Activated T-cell treated with anti-CD3 and anti-CD28 coated beads, Interleukin-2, amount 50 U/mL, for 24 hours (primary cell): Measurements from ENCODE around the gene RSAD1.

Source experiments
- DNase-seq: peaks from one replicate; pipeline ENCODE4 v3.0.0-alpha.2; 2020
- H3K27ac Mint-ChIP-seq: 2 replicates; pipeline ENCODE4 v1.8.0; 2020; ENCODE audit warnings: mild to moderate bottlenecking, mixed read lengths
- H3K27me3 Mint-ChIP-seq: 2 replicates; pipeline ENCODE4 v1.8.0; 2020; ENCODE audit warnings: mixed read lengths
- H3K36me3 Mint-ChIP-seq: 2 replicates; pipeline ENCODE4 v1.8.0; 2020; ENCODE audit warnings: low read depth, mixed read lengths
- H3K4me1 Mint-ChIP-seq: 2 replicates; pipeline ENCODE4 v1.8.0; 2020; ENCODE audit warnings: low read depth, mixed read lengths
- H3K4me3 Mint-ChIP-seq: 2 replicates; pipeline ENCODE4 v1.8.0; 2020; ENCODE audit warnings: mild to moderate bottlenecking, moderate library complexity, mixed read lengths
- H3K9me3 Mint-ChIP-seq: 2 replicates; pipeline ENCODE4 v1.8.0; 2020; ENCODE audit warnings: mixed read lengths

RSAD1 gene

GRCh38 chr17:50487213-50488096 lies 8.8 kb downstream of the RSAD1 start:
- H3K4me3 Mint-ChIP-seq, result no peak overlapping the region
- peaks cover 52% of the 10 kb centered on the region for H3K36me3 Mint-ChIP-seq
- no peak for DNase-seq
- peak overlapping the region; percentile 63 for H3K27ac Mint-ChIP-seq
- no peaks in the 10 kb centered on the region for H3K27me3 Mint-ChIP-seq
- peaks cover 16% of the 10 kb centered on the region for H3K4me1 Mint-ChIP-seq
- no peaks in the 10 kb centered on the region for H3K9me3 Mint-ChIP-seq

GRCh38 chr17:50488880-50489279 lies 10.2 kb downstream of the RSAD1 start:
- Mint-ChIP-seq H3K9me3 (no peaks in the 10 kb centered on the region), H3K4me1 (peaks cover 12% of the 10 kb centered on the region), H3K27me3 (no peaks in the 10 kb centered on the region), H3K4me3 (no peak overlapping the region), H3K27ac (no peak overlapping the region), H3K36me3 (peaks cover 37% of the 10 kb centered on the region)
- no peak for DNase-seq

- peaks cover 11% of the 10 kb centered on the region for H3K36me3 Mint-ChIP-seq
- DNase-seq, result no peak
- H3K4me1 Mint-ChIP-seq, result peaks cover 12% of the 10 kb centered on the region
- H3K27ac Mint-ChIP-seq, result no peak overlapping the region
- no peaks in the 10 kb centered on the region for H3K9me3 Mint-ChIP-seq
- H3K4me3 Mint-ChIP-seq, result no peak overlapping the region
- H3K27me3 Mint-ChIP-seq, result peaks cover 1% of the 10 kb centered on the region
Measured at GRCh38 chr17:50491505-50491904, 12.8 kb downstream of the RSAD1 start.

- Mint-ChIP-seq H3K36me3 (peaks cover 8% of the 10 kb centered on the region), H3K4me1 (peaks cover 10% of the 10 kb centered on the region), H3K27ac (no peak overlapping the region), H3K4me3 (no peak overlapping the region), H3K9me3 (no peaks in the 10 kb centered on the region), H3K27me3 (peaks cover 3% of the 10 kb centered on the region)
- DNase-seq, result no peak
Measured at GRCh38 chr17:50492214-50492613, 13.6 kb downstream of the RSAD1 start.

- no peak for DNase-seq
- Mint-ChIP-seq H3K27me3 (peaks cover 3% of the 10 kb centered on the region), H3K9me3 (no peaks in the 10 kb centered on the region), H3K27ac (no peak overlapping the region), H3K4me1 (no peaks in the 10 kb centered on the region), H3K4me3 (no peak overlapping the region), H3K36me3 (no peaks in the 10 kb centered on the region)
Measured at GRCh38 chr17:50493744-50494143, 15.1 kb downstream of the RSAD1 start.

GRCh38 chr17:50495217-50495823 lies 16.7 kb downstream of the RSAD1 start:
- H3K27me3 Mint-ChIP-seq, result peaks cover 3% of the 10 kb centered on the region
- H3K36me3 Mint-ChIP-seq, result no peaks in the 10 kb centered on the region
- no peak overlapping the region for H3K4me3 Mint-ChIP-seq
- no peak for DNase-seq
- H3K9me3 Mint-ChIP-seq, result no peaks in the 10 kb centered on the region
- H3K4me1 Mint-ChIP-seq, result no peaks in the 10 kb centered on the region
- H3K27ac Mint-ChIP-seq, result no peak overlapping the region

- H3K36me3 Mint-ChIP-seq, result no peaks in the 10 kb centered on the region
- H3K9me3 Mint-ChIP-seq, result no peaks in the 10 kb centered on the region
- no peak overlapping the region for H3K4me3 Mint-ChIP-seq
- H3K27ac Mint-ChIP-seq, result no peak overlapping the region
- H3K27me3 Mint-ChIP-seq, result peaks cover 3% of the 10 kb centered on the region
- no peaks in the 10 kb centered on the region for H3K4me1 Mint-ChIP-seq
- DNase-seq, result no peak
Measured at GRCh38 chr17:50495918-50496317, 17.3 kb downstream of the RSAD1 start.

GRCh38 chr17:50498021-50498874 lies 19.6 kb downstream of the RSAD1 start:
- H3K9me3 Mint-ChIP-seq, result no peaks in the 10 kb centered on the region
- no peak overlapping the region for H3K27ac Mint-ChIP-seq
- DNase-seq, result no peak
- peaks cover 3% of the 10 kb centered on the region for H3K27me3 Mint-ChIP-seq
- H3K4me3 Mint-ChIP-seq, result no peak overlapping the region
- H3K36me3 Mint-ChIP-seq, result no peaks in the 10 kb centered on the region
- H3K4me1 Mint-ChIP-seq, result no peaks in the 10 kb centered on the region

- Mint-ChIP-seq H3K36me3 (no peaks in the 10 kb centered on the region), H3K9me3 (no peaks in the 10 kb centered on the region), H3K4me1 (peaks cover 5% of the 10 kb centered on the region), H3K27ac (no peak overlapping the region), H3K27me3 (peaks cover 3% of the 10 kb centered on the region), H3K4me3 (no peak overlapping the region)
- DNase-seq, result no peak
Measured at GRCh38 chr17:50499270-50499669, 20.6 kb downstream of the RSAD1 start.

GRCh38 chr17:50499721-50500120 lies 21.1 kb downstream of the RSAD1 start:
- Mint-ChIP-seq H3K36me3 (no peaks in the 10 kb centered on the region), H3K9me3 (no peaks in the 10 kb centered on the region)

GRCh38 chr17:50501054-50501453 lies 22.4 kb downstream of the RSAD1 start:
- Mint-ChIP-seq H3K27ac (no peak overlapping the region), H3K36me3 (no peaks in the 10 kb centered on the region), H3K4me1 (peaks cover 5% of the 10 kb centered on the region), H3K27me3 (peaks cover 6% of the 10 kb centered on the region), H3K4me3 (no peak overlapping the region), H3K9me3 (no peaks in the 10 kb centered on the region)
- no peak for DNase-seq

More at GRCh38 chr17:50499721-50500120, 21.1 kb downstream of the RSAD1 start:
- Mint-ChIP-seq H3K4me3 (no peak overlapping the region), H3K27me3 (peaks cover 3% of the 10 kb centered on the region), H3K4me1 (peaks cover 5% of the 10 kb centered on the region), H3K27ac (no peak overlapping the region)
- DNase-seq, result no peak

- no peak overlapping the region for H3K27ac Mint-ChIP-seq
- H3K9me3 Mint-ChIP-seq, result no peaks in the 10 kb centered on the region
- peaks cover 6% of the 10 kb centered on the region for H3K4me1 Mint-ChIP-seq
- no peak overlapping the region for H3K4me3 Mint-ChIP-seq
- DNase-seq, result no peak
- H3K27me3 Mint-ChIP-seq, result peaks cover 3% of the 10 kb centered on the region
- H3K36me3 Mint-ChIP-seq, result no peaks in the 10 kb centered on the region
Measured at GRCh38 chr17:50502301-50502990, 23.8 kb downstream of the RSAD1 start.

GRCh38 chr17:50505591-50506130 lies 27.0 kb downstream of the RSAD1 start:
- no peak for DNase-seq
- Mint-ChIP-seq H3K9me3 (no peaks in the 10 kb centered on the region), H3K36me3 (no peaks in the 10 kb centered on the region), H3K27ac (no peak overlapping the region), H3K4me3 (no peak overlapping the region), H3K27me3 (peaks cover 21% of the 10 kb centered on the region), H3K4me1 (peaks cover 22% of the 10 kb centered on the region)

- Mint-ChIP-seq H3K4me1 (peaks cover 28% of the 10 kb centered on the region), H3K27ac (no peak overlapping the region), H3K4me3 (no peak overlapping the region)
Measured at GRCh38 chr17:50506298-50506697, 27.6 kb downstream of the RSAD1 start.

More at GRCh38 chr17:50506298-50506697, 27.6 kb downstream of the RSAD1 start:
- H3K36me3 Mint-ChIP-seq, result no peaks in the 10 kb centered on the region
- H3K27me3 Mint-ChIP-seq, result peaks cover 21% of the 10 kb centered on the region
- DNase-seq, result no peak
- H3K9me3 Mint-ChIP-seq, result no peaks in the 10 kb centered on the region
